ENCODE results near the gene MARCHF7.
"Not testable (repeated sequence)": the region's sequence is repeated elsewhere in the genome, so short reads cannot be mapped to it uniquely, and the experiment has no call there.

Gene MARCHF7

DNA sequence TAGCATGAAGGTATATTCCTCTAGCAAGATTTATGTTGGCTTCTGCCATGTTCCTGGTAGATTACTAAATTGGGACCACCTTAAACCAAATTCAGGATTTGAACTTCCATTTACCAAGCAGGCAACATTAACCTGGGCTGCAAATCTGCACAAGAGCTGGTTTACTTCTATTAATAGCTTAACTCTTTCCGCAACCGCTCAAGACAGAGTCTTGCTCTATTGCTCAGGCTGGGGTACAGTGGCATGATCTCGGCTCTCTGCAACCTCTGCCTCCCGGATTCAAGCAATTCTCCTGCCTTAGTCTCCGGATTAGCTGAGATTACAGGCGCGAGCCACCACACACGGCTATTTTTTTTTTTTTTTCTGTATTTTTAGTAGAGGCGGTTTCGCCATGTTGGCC is 8.4 kb downstream of the MARCHF7 start:
- DNase-seq = no peak

DNA sequence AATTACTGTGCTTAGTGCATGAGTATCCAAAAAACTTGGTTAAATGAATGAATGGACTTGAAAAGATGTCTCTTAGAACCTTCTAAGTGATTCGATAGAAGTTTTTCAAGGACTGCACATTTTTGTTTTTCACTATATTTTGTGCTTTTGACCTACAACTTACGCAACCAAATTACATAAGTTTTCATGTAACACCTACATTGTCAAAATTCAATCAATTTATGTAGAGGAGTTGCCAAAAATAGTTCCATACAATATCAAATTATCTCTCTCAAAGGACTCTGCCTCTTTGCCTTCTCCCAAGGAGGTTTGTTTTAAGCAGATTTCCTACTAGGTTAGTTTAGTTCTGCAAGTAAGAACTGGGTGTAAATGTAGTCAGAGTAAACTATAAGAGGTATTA is 10.3 kb downstream of the MARCHF7 start:
- DNase-seq = no peak

DNA sequence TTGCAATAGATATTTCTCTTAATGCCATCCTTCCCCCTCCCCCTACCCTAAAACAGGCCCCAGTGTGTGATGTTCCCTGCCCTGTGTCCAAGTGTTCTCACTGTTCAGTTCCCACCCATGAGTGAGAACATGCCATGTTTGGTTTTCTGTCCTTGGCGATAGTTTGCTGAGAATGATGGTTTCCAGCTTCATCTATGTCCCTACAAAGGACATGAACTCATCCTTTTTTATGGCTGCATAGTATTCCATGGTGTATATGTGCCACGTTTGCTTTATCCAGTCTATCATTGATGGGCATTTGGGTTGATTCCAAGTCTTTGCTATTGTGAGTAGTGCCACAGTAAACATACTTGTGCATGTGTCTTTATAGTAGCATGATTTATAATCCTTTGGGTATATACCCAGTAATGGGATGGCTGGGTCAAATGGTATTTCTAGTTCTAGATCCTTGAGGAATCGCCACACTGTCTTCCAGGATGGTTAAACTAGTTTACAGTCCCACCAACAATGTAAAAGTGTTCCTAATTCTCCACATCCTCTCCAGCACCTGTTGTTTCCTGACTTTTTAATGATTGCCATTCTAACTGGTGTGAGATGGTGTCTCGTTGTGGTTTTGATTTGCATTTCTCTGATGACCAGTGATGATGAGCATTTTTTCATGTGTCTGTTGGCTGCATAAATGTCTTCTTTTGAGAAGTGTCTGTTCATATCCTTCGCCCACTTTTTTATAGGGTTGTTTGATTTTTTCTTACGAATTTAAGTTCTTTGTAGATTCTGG is 12.7 kb downstream of the MARCHF7 start:
- DNase-seq = not testable (repeated sequence)

DNA sequence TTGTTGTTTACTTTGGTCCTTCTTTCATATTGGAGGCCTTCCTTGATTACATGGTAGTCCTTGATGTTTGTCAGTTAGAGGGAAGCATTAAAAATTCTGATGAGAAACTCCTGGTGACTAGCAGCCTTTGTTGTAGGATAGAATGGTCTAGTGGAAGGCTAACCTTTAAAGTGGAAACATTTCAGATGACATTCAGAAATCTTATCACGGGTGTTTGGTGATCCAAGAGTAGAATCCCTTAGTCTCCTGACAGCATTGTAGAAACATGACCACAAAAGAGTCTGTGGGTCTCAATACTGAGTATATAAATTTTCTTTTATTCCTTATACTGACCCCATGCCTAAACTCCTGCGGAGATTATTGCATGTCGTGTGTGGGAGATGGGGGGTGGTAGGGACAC is 13.4 kb downstream of the MARCHF7 start:
- DNase-seq = no peak

DNA sequence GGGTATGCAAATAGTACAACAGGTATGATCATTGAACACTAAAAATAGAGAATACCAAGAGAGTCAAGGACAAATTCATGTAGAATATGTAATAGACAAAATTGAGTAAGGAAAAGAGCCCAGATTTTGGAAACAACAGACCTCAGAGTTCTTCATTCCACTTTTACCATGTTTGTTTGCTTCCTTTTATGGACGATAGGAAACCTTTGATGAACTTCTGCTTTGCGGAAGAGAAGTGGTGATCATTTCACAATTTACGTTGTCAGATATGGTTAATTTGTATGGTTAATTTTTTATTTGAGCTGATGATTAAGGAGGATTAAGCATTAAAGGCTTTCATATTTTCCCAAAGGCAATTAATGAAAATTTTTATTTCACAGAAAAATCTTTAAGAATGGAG is 16.3 kb downstream of the MARCHF7 start:
- DNase-seq = no peak

DNA sequence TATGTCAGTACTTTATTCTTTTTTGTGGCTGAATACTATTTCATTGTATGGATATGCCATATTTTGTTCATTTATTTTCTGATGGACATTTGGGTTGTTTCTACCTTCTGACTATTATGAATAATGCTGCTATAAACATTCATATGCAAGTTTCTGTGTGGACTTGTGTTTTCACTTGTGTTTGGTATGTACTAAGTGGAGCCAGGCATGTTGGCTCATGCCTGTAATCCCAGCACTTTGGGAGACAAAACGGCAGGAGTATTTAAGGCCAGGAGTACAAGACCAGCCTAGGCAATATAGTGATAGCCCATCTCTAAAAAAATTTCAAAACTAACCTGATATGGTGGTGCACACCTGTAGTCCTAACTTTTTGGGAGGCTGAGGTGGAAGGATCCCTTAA is 23.3 kb downstream of the MARCHF7 start:
- no peak for DNase-seq

DNA sequence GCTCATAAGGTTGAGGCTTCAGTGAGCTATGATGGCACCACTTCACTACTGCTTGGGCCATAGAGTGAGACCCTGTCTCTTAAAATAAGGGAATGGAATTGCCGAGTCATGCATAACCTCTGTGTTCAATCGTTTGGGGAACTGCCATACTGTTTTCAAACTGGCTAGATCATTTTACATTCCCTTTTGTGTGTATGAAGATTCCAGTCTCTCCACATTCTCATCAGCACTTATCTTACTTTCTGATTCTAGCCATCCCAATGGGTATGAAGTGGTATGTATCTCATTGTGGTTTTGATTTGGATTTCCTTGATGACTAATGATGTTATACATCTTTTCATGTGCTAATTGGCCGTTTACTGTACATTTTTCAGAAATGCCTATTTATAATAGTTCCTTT is 23.7 kb downstream of the MARCHF7 start:
- DNase-seq = no peak

DNA sequence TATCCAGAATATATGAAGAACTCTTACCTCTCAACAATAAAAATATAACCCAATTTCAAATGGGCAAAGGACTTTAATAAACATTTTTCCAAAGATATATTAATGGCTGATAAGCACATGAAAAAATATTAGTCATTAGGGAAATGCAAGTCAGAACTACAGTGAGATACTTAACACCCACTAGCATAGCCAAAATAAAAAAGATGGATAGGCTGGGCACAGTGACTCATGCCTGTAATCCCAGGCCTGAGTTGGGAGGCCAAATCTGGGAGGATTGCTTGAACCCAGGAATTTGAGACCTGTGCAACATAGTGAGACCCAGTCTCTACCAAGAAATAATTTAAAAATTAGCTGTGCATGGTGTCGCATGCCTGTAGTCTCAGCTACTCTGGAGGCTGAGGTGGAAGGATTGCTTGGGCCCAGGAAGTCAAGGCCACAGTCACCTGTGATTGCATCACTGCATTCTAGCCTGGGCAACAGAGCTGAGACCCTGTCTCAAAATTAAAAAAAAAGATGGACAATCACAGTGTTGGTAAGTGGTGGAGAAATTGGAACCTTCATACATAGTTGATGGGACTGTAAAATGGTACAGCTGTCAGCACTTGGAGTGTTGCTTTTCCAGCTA is 25.1 kb downstream of the MARCHF7 start:
- no peak for DNase-seq

DNA sequence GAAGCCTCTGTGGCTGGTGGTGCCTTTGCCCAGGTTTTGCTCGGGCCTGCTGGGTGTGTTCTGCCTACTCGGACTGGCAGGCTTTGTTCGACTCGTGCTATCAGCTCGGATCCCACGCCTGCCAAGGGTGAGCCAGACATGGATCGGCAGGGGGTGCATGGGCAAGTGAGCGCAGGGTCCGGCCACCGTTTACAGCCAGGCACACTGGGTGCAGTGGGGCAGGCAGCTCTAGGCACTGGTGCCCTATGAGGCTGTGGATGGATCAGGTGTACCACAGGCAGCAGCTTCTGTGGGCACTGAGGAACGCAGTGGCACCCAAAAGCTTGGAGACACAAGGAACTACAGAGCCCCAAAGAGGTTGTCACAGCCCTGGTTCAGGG is 25.6 kb downstream of the MARCHF7 start:
- no peak for DNase-seq

DNA sequence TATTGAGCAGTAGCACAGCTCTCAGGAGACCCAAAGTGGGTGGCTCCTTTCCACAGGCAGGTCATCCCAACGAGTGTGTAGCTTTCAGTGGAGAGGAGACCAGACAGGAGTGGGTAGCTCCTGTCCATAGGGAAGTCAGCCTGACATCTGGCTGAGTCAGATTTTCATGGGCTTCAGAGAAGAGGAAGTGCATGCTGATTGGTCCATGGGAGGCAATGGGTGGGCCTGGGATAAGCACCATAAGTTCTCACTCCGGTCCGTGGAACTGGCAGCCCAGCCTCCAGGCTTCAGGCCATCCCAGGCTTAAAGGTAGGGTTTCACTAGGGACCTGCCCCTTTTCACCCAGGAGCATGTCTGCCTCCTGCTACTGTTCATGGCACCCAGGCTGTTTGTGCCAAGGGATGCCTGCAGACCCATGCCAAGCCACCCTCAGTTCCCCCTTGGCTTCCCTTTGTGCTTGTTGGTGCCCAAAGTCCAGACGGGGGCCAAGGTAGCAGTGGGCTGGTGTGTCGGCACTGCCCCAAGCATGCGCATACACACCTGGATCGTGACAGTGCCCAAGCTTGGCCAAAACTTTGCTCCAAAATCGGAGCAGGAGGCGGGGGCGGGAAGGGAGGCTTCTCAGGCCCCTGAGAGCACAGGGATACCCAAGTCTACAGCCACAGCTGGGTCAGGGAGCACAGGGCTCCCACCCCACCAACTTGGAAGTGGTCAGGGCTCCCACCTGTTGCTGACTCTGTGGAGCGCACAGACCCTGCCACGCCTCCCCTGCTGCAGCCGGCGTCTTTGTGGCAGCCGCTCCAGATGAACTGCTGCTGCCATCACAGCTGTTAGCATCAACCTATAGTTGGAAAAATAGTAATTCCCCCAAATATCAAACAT is 26.4 kb downstream of the MARCHF7 start:
- DNase-seq = no peak

DNA sequence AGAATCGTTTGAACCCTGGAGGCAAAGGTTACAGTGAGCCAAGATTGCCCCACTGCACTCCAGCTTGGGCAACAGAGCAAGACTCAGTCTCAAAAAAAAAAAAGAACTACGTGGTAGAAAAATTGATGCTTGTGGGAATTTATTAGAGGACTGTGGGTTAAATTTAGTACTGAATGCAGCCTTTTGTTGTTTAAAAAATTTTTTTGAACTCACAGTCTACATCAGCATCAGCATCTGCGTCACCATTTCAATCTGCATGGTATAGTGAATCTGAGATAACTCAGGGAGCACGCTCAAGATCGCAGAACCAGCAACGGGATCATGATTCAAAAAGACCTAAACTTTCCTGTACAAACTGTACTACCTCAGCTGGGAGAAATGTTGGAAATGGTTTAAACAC is 30.5 kb downstream of the MARCHF7 start:
- no peak for DNase-seq

DNA sequence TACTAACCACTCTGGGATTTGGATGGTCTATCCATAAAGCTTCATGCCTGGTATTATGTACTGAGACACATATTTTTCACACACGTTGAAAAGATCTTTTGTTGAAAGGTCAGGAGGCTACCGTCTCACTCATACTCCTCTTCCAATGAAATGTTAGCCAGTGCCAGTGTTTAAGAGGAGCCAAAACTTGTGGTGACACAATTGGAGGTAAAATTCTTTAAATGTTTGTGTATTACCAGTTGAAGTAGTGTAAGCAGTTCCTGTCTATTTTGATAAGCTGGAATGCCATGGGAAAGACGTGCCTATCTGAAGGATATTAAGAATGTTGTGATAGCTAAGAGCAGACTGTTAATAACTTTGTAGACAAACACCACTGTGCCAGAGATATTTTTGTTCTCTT is 32.1 kb downstream of the MARCHF7 start:
- DNase-seq = no peak

DNA sequence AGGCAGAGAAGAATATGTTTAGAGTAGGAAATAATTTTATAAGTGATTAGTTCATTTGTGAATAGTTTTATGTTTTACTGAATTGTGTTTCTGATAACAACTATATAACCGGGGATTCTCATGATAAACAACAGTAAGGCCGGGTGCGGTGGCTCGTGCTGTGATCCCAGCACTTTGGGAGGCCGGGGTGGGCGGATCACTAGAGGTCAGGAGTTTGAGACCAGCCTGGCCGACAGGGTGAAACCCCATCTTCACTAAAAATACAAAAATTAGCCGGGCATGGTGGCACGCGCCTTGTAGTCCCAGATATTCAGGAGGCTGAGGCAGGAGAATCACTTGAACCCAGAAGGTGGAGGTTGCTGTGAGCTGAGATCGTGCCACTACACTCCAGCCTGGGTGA is 32.9 kb downstream of the MARCHF7 start:
- DNase-seq = not testable (repeated sequence)

DNA sequence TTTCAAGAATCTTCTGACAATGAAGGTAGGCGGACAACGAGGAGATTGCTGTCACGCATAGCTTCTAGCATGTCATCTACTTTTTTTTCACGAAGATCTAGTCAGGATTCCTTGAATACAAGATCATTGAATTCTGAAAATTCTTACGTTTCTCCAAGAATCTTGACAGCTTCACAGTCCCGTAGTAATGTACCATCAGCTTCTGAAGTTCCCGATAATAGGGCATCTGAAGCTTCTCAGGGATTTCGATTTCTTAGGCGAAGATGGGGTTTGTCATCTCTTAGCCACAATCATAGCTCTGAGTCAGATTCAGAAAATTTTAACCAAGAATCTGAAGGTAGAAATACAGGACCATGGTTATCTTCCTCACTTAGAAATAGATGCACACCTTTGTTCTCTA is 35.8 kb downstream of the MARCHF7 start:
- DNase-seq = no peak

DNA sequence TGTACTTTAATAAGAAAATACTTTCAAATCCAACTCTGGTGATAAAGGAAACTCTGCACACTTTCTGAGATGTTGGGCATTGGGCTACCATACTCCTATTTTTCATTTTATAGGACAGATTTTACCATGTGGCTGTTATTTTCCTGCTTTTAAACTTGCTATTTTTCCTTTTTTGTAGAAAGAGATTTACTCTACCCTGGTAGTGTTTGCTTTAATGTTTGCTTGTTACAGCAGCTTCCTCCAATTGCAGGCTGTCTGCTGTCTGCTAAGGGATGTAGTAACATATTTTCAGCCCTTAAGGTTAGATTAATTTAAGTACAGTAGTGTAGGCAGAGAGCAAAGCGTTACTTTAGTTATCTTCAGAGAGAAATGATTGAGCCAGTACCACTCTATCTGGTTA is 38.6 kb downstream of the MARCHF7 start:
- no peak for DNase-seq

DNA sequence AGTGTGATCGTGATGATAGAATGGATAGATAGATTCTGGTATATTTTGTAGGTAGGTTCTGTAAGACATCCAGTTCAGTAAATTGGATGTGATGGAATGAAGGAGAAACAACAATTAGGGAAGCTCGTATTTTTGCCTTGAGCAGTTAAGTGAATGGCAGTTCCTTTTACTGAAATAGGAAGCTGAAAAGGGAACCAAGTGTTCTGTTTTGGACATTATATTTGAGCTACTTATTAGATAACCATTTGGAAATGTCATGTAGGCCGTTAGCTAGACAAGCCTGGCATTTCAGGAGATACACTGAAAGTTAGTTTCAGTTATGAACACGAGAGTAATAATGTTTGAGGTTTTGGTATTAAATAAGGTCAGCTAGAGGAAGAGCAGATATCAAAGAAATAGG is 41.5 kb downstream of the MARCHF7 start:
- no peak for DNase-seq

DNA sequence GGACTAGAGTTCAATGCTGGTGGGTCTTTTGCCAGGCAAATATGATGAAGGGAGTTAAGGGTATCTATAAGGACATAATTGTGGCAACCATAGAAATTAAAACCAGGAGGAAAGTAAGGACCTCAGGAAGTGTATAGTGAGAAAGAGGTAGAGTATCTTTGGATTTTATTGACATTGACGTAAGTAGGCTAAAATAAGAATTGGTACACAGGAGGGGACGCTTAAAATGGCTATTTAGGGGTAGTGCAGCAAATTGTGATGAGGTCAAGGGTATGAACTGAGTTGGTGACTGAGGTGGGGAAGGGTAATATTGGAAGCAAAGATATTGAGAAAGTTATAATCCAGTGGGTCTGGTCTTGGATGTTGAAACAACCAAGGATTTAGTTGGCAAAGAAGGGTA is 42.7 kb downstream of the MARCHF7 start:
- no peak for DNase-seq

DNA sequence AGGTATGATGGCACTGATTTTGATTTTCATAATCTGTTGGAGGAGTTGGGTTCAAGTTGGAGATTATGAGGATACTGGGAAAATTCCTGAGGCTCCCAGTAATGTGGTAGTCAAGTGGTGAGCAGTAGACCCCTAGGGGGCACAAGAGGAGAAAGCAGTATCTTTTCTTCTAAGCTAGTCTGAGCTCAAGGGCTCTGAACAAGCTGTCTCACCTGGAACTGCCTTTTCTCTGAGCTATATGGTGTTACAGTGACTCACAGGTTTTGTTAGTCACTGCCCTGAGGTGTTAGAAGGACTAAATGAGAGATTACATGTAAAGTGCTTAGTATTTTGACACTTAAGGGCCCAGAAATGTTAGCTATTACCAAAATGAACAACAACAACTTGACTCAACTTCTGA is 43.5 kb downstream of the MARCHF7 start:
- no peak for DNase-seq

DNA sequence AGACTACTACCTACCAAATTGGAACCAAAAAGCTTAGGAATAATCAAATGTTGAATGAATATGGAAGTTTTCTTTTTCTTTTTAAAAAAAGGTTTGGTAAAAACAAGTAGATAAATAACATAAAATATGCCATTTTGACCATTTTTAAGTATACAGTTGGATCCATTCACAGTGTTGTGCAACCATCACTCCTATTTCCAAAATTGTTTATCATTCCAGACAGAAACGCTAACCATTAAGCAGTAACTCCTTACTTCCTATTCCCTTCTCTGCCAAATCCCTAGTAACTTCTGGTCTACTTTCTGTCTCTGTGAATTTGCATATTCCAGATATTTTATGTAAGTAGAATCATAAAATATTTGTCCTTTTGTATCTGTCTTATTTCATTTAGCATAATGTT is 45.9 kb downstream of the MARCHF7 start:
- DNase-seq = no peak

DNA sequence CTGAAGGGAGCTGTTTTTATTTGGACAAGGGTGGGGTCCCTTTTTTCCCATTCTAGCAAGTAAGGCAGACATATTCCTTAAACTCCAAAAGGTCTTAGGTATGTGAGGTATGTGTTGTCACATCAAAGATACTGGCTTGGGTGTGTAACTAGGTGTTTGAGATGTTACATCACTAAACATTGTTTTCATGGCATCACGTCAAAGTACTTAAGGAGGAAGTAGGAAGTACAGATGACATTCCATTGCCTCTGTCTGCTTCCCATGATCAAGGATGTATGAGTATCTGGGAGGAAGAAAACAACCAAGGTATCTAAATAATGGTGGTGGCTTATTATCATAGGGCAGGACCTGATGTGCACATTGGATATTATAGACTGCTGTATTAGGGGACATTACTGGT is 46.4 kb downstream of the MARCHF7 start:
- DNase-seq = no peak

DNA sequence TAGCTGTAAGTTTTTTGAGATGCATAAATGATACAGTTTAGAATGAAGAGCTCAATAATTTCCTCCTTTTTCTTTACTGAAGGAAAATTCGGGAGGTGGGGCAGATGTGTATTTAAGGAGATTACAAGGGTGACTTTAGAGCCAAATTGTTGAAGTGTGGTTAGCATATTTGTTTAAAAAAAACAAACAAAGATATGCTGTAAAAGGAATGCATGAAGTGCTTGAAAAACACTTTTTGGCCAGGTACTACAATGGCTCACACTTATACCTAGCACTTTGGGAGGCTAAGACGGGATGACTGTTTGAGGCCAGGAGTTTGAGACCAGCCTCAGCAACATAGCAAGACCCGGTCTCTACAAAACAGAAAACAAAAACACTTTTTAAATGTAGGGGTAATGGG is 47.3 kb downstream of the MARCHF7 start:
- DNase-seq = no peak

DNA sequence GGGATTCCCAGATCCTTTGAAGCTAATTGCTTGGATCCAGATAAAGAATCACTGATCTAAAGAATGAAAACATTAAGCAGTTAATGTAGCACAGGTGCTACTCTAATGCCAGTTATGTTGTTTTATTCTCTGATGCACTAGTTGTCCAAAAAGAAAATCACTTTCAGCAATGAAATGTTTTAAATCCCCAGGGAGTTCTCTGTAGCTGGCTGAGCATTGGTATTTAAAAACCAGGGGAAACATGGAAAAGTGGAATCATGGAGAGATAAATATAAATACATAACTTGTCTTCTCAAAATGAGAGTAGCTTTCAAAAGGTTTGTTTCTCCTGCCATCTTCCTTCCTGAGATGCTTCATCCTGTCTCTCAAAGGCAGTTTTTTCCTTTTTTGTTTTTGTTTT is 48.0 kb downstream of the MARCHF7 start:
- no peak for DNase-seq

DNA sequence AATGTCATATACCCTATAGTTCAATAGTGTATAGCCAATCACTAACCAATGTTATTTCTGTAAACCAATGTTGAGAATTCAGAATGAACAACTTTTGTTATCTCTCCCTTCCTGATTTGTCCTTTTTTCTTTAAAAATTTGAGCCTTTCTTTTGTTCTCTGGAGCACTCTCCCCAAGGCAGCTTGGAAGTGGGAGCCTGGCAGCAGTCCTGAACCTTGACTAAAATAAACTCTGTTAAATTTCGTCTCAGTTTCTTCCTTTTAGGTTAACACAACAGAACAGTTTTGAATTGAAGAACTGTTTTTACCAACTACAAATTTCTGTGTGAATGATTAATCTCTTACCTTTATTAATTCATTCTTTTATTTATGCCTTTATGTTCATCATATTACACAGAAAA is 49.8 kb downstream of the MARCHF7 start:
- no peak for DNase-seq

Data from DMS79 (cell line).